ENCODE data around the gene SPDYE2. TPM values are rescaled to one million over a fixed set of nuclear protein-coding genes. Genes with fewer than 3 reads are reported as not detected.
A peak's percentile ranks its signal among the peaks of the same experiment; 100 is the strongest.
"Not testable (repeated sequence)": the region's sequence is repeated elsewhere in the genome, so short reads cannot be mapped to it uniquely, and the experiment has no call there.

The SPDYE2 gene
- total RNA-seq = not detected
- long read RNA-seq, partial matches to known transcripts = 0 of 1 reads
- long read RNA-seq, other reads (novel, unspliced or antisense) = 1 of 1 reads

- ATAC-seq = peak; percentile 37
- DNase-seq (ENCODE audit: missing footprints); intact Hi-C loops (cut with DNase I): not testable (repeated sequence)
These were observed at the start of gene SPDYE2 for GRCh38 chr7:102550808-102551422. Gene SPDYE2, plus strand, starts transcription at chr7:102551226. Its CDS starts 2,030 bp downstream, at chr7:102553256.

- DNase-seq (ENCODE audit: missing footprints); ATAC-seq; intact Hi-C loops (cut with DNase I): not testable (repeated sequence)
These were observed 47.9 kb upstream of the SPDYE2 start for GRCh38 chr7:102503141-102503540.

GRCh38 chr7:102505298-102506185 is 45.5 kb upstream of the SPDYE2 start:
- intact Hi-C loops (cut with DNase I) = not testable (repeated sequence)
- ATAC-seq = peak; percentile 1
- peak; percentile 56 for DNase-seq (ENCODE audit: missing footprints)

- ATAC-seq; intact Hi-C loops (cut with DNase I): not testable (repeated sequence)
- peak; percentile 45 for DNase-seq (ENCODE audit: missing footprints)
These were observed 43.5 kb upstream of the SPDYE2 start for GRCh38 chr7:102507410-102508088.

GRCh38 chr7:102510575-102510974 is 40.5 kb upstream of the SPDYE2 start:
- ATAC-seq; DNase-seq (ENCODE audit: missing footprints); intact Hi-C loops (cut with DNase I): not testable (repeated sequence)

GRCh38 chr7:102511860-102512522 is 39.0 kb upstream of the SPDYE2 start:
- DNase-seq (ENCODE audit: missing footprints); intact Hi-C loops (cut with DNase I): not testable (repeated sequence)
- peak; percentile 79 for ATAC-seq

- ATAC-seq (peak; percentile 15), DNase-seq (ENCODE audit: missing footprints) (peak; percentile 66)
- intact Hi-C loops (cut with DNase I) = not testable (repeated sequence)
These were observed 38.3 kb upstream of the SPDYE2 start for GRCh38 chr7:102512642-102513221.

- intact Hi-C loops (cut with DNase I); DNase-seq (ENCODE audit: missing footprints); ATAC-seq: not testable (repeated sequence)
These were observed 35.9 kb upstream of the SPDYE2 start for GRCh38 chr7:102514881-102515721.

- DNase-seq (ENCODE audit: missing footprints); intact Hi-C loops (cut with DNase I); ATAC-seq: not testable (repeated sequence)
These were observed 35.1 kb upstream of the SPDYE2 start for GRCh38 chr7:102515889-102516288.

- DNase-seq (ENCODE audit: missing footprints); intact Hi-C loops (cut with DNase I); ATAC-seq: not testable (repeated sequence)
These were observed 34.1 kb upstream of the SPDYE2 start for GRCh38 chr7:102516951-102517350.

- DNase-seq (ENCODE audit: missing footprints) (peak; percentile 61), ATAC-seq (peak; percentile 97)
- intact Hi-C loops (cut with DNase I) = not testable (repeated sequence)
These were observed 33.4 kb upstream of the SPDYE2 start, which contains the start of gene RASA4B for GRCh38 chr7:102517550-102518147. Gene RASA4B, minus strand, starts transcription at chr7:102517777. Its CDS starts 67 bp downstream, at chr7:102517710.

- DNase-seq (ENCODE audit: missing footprints); intact Hi-C loops (cut with DNase I); ATAC-seq: not testable (repeated sequence)
These were observed 30.2 kb upstream of the SPDYE2 start for GRCh38 chr7:102520797-102521196.

- DNase-seq (ENCODE audit: missing footprints) (peak; percentile 61), ATAC-seq (peak; percentile 19)
- intact Hi-C loops (cut with DNase I) = not testable (repeated sequence)
These were observed 26.2 kb upstream of the SPDYE2 start for GRCh38 chr7:102524803-102525202.

- intact Hi-C loops (cut with DNase I); DNase-seq (ENCODE audit: missing footprints); ATAC-seq: not testable (repeated sequence)
These were observed 23.8 kb upstream of the SPDYE2 start for GRCh38 chr7:102527182-102527581.

GRCh38 chr7:102527822-102528793 is 22.9 kb upstream of the SPDYE2 start:
- intact Hi-C loops (cut with DNase I); DNase-seq (ENCODE audit: missing footprints): not testable (repeated sequence)
- ATAC-seq = peak; percentile 11

All from Right ventricle myocardium inferior (tissue), 1 donor.